HepG2 (cell line): ENCODE results near the gene COMT. TPM values are rescaled to one million over a fixed set of nuclear protein-coding genes. Genes with fewer than 3 reads are reported as not detected.

Experiments
- ATAC-seq: fragments of 200-7000 bp; cut with Tn5 transposase; 3 replicates; pipeline ENCODE4 v1.9.1; 2020; ENCODE audit warnings: mild to moderate bottlenecking, moderate library complexity
- BruUV-seq: library from RNA; stranded (reverse); fragments of 400-500 nt; replicated peaks from 2 replicates; lab custom pipeline; 2021; lab: Mats Ljungman, UMichigan
- CTCF ChIA-PET: fragments of 300-600 bp; formaldehyde crosslinking; extraction: SDS; loops from one replicate; lab custom pipeline; 2021; ENCODE audit warnings: low total read pairs, inconsistent platforms, low intra/inter-chr PET ratio; lab: Yijun Ruan, JAX
- POLR2A ChIA-PET: fragments of 350-600 bp; sonication (Branson Sonifier 250); formaldehyde crosslinking; loops from one replicate; lab custom pipeline; 2020; ENCODE audit warnings: antibody characterized with exemption, inconsistent platforms; lab: Yijun Ruan, JAX
- DNase-seq: peaks from one replicate; pipeline ENCODE4 v3.0.0-alpha.2; 2015; ENCODE audit warnings: low spot score
- FAIRE-seq: peaks from 3 replicates; lab custom pipeline; 2011; peaks lifted over from hg19 to GRCh38; lab: Jason Lieb, UNC
- H2AFZ ChIP-seq: one replicate; pipeline ENCODE4 v1.6.1; 2011; ENCODE audit warnings: low read length, inconsistent platforms
- H3K27ac ChIP-seq: fragments of 300-600 bp; 3 replicates; pipeline ENCODE4 v1.8.0; 2011; ENCODE audit warnings: mixed run types, mild to moderate bottlenecking, mixed read lengths, low read length, inconsistent platforms; ENCODE audit not compliant: insufficient read depth; ENCODE audit errors: extremely low read length
- H3K27me3 ChIP-seq, 2 experiments: fragments of 200-600 bp in 1 of 2; 2 replicates in 1 of 2; 3 replicates in 1 of 2; pipeline versions ENCODE4 v1.6.0 to v1.8.0; 2011; ENCODE audit warnings: low read length in 2 of 2, mild to moderate bottlenecking in 2 of 2, moderate library complexity in 2 of 2, inconsistent platforms in 1 of 2; ENCODE audit not compliant: insufficient read depth in 2 of 2, control insufficient read depth in 1 of 2
- H3K36me3 ChIP-seq, 2 experiments: fragments of 200-600 bp in 1 of 2; replicated peaks in 1 of 2; 2 replicates in 1 of 2; 3 replicates in 1 of 2; pipeline versions ENCODE4 v1.5.1 to v1.8.0; 2011; ENCODE audit warnings: low read length in 2 of 2, inconsistent platforms in 1 of 2; ENCODE audit not compliant: insufficient read depth in 2 of 2, control insufficient read depth in 1 of 2
- H3K4me1 ChIP-seq: 2 replicates; pipeline ENCODE4 v1.5.1; 2012; ENCODE audit warnings: low read length, inconsistent platforms; ENCODE audit not compliant: insufficient read depth
- H3K4me2 ChIP-seq: 2 replicates; pipeline ENCODE4 v1.6.0; 2011; ENCODE audit warnings: low read depth, low read length, inconsistent platforms
- H3K4me3 ChIP-seq, 3 experiments: fragments of 200-600 bp in 1 of 3; sonication (generic), shearing (Covaris generic) in 1 of 3; replicated peaks in 1 of 3; 2 replicates each; pipeline ENCODE4 v1.5.1; 2011 to 2016; ENCODE audit warnings: low read length in 3 of 3, inconsistent platforms in 2 of 3, low read depth in 2 of 3, mild to moderate bottlenecking in 2 of 3, control low read depth in 1 of 3, mixed read lengths in 1 of 3; ENCODE audit not compliant: insufficient read depth in 1 of 3
- H3K79me2 ChIP-seq: one replicate; pipeline ENCODE4 v1.6.1; 2011; ENCODE audit warnings: low read length, inconsistent platforms; ENCODE audit not compliant: insufficient read depth
- H3K9ac ChIP-seq: 2 replicates; pipeline ENCODE4 v1.6.0; 2011; ENCODE audit warnings: mild to moderate bottlenecking, low read depth, low read length, inconsistent platforms; ENCODE audit not compliant: insufficient read depth
- H3K9me3 ChIP-seq: 2 replicates; pipeline ENCODE4 v1.5.1; 2012; ENCODE audit warnings: mild to moderate bottlenecking, low read length
- H4K20me1 ChIP-seq: 2 replicates; pipeline ENCODE4 v1.6.0; 2011; ENCODE audit warnings: inconsistent platforms, mild to moderate bottlenecking, low read length, moderate library complexity; ENCODE audit not compliant: insufficient read depth
- FOXP1 ChIP-seq, 2 experiments: fragments of 450-650 bp in 1 of 2; IDR thresholded peaks; 2 replicates each; pipeline ENCODE4 v1.6.1; 2017 to 2018; ENCODE audit warnings: antibody characterized with exemption in 1 of 2
- HNF4A ChIP-seq: sonication (generic); formaldehyde crosslinking; IDR thresholded peaks from 2 replicates; pipeline ENCODE4 v1.4.0; 2020; ENCODE audit warnings: missing genetic modification reagents
- IKZF5 ChIP-seq: IDR thresholded peaks from 2 replicates; pipeline ENCODE4 v1.6.1; 2018; ENCODE audit warnings: missing genetic modification reagents, mild to moderate bottlenecking, missing compliant biosample characterization
- POLR2A ChIP-seq, 2 experiments: IDR thresholded peaks; 2 replicates each; pipeline ENCODE4 v1.6.1; 2011; ENCODE audit warnings: low read depth in 2 of 2, low read length in 2 of 2, mild to moderate bottlenecking in 1 of 2, moderate library complexity in 1 of 2; ENCODE audit not compliant: insufficient read depth in 1 of 2
- TSC22D2 ChIP-seq: sonication (generic); formaldehyde crosslinking; IDR thresholded peaks from 2 replicates; pipeline ENCODE4 v1.5.1; 2020; ENCODE audit warnings: missing genetic modification reagents, mild to moderate bottlenecking, borderline replicate concordance
- ZBTB33 ChIP-seq: sonication (generic); formaldehyde crosslinking; IDR thresholded peaks from 2 replicates; pipeline ENCODE4 v1.4.0; 2020; ENCODE audit warnings: missing genetic modification reagents
- ZNF407 ChIP-seq: sonication (generic); formaldehyde crosslinking; IDR thresholded peaks from one replicate; pipeline ENCODE4 v1.5.1; 2020; ENCODE audit warnings: mild to moderate bottlenecking, missing genetic modification reagents; ENCODE audit errors: not compliant biosample characterization
- ZNF629 ChIP-seq: sonication (generic); formaldehyde crosslinking; conservative IDR thresholded peaks from 2 replicates; pipeline ENCODE4 v1.5.0; 2020; ENCODE audit warnings: missing genetic modification reagents
- ZNF709 ChIP-seq: sonication (generic); formaldehyde crosslinking; IDR thresholded peaks from 2 replicates; pipeline ENCODE4 v1.5.0; 2020; ENCODE audit warnings: mild to moderate bottlenecking, missing genetic modification reagents
- WGBS: methylation state at CpG from one replicate; pipeline ENCODE4 v1.1.6; 2017; ENCODE audit warnings: low lambda C conversion rate; 5-methylcytosine and 5-hydroxymethylcytosine counted together
- in situ Hi-C: cut with HindIII; loops from 2 replicates; pipeline ENCODE4 v1.10.0; 2017; ENCODE audit warnings: low pct_unique_long_range_greater_than_20kb; ENCODE audit not compliant: extremely low pct_ligation_motif_present
- intact Hi-C: fragments of 100-400 bp; cut with micrococcal nuclease; formaldehyde crosslinking; loops from one replicate; pipeline ENCODE4 v1.10.0; 2022; ENCODE audit not compliant: unreplicated experiment
- polyA plus RNA-seq, 8 experiments: library from polyadenylated mRNA; depleted of rRNA in 3 of 8; stranded (reverse) in 7 of 8; unstranded in 1 of 8; fragments of >200 nt; fragmentation: Illumina TruSeq in 4 of 8; extraction: Trizol in 4 of 8; gene quantifications; 2 replicates each; pipeline versions ENCODE4 v1.2.1 to v1.2.3, GENCODE V29; 2011 to 2016; ENCODE audit warnings: low read depth in 4 of 8, missing spikeins in 1 of 8, mixed read lengths in 1 of 8; ENCODE audit not compliant: insufficient read depth in 1 of 8
- total RNA-seq, 5 experiments: library from RNA; depleted of rRNA; stranded (reverse); fragments of >200 nt; fragmentation: Illumina TruSeq; extraction: Trizol; gene quantifications; 2 replicates each; pipeline ENCODE4 v1.2.3, GENCODE V29; 2016; ENCODE audit warnings: low read depth in 1 of 5
- TF ChIP-seq, protein P1 (sequence below): IDR thresholded peaks from 2 replicates; pipeline ENCODE4 v1.6.1; 2016; ENCODE audit warnings: mild to moderate bottlenecking, missing biosample characterization, missing genetic modification reagents

Gene COMT
- total and polyA plus RNA-seq, 2 of the 13 experiments (the other 11 are each of a cell fraction or from before 2014, with no cell fraction given): 156 to 162 TPM

- TF ChIP-seq ZBTB33 (CRISPR knock-in tag) (peak; percentile 21; the same call in 1 of the 2 replicates), FOXP1 (IDR thresholded peaks at IDR 0.05) (no peak), FOXP1 (CRISPR knock-in tag; IDR thresholded peaks at IDR 0.05) (no peak), HNF4A (CRISPR knock-in tag) (0 out of 2 replicates have a peak, but pooled peaks have one; percentile 17), ZNF629 (CRISPR knock-in tag) (peak; percentile 70), TSC22D2 (CRISPR knock-in tag) (no peak)
- TF ChIP-seq, all 625 proteins: peak for 3
Observed at GRCh38 chr22:19948057-19948760, 6.6 kb downstream of the COMT start (continued).

GRCh38 chr22:19951346-19951745 is 9.8 kb downstream of the COMT start:
- H3K9me3 ChIP-seq: no peaks in the 10 kb centered on the region
- H3K79me2 ChIP-seq: peaks cover 5% of the 10 kb centered on the region
- DNase-seq (no peak), FAIRE-seq (no peak), ATAC-seq (peak; percentile 35)
- in situ Hi-C loops (no loop called here), intact Hi-C loops (no loop called here)
- POLR2A ChIA-PET: interaction anchor here (1.2 to 5.0 kb wide), 3 partner anchors 9 to 96 kb away, joined by 6 to 56 read pairs (median 12); partner anchors contain the start of genes COMT and TXNRD2
- no TSS peak for BruUV-seq
- no peaks in the 10 kb centered on the region; a peak in 1 of 5 replicates for H3K36me3 ChIP-seq
- H3K4me2 ChIP-seq: peak overlapping the region; percentile 48
- WGBS: 57% methylated on average over 13 of the region's 13 CpGs
- no peak overlapping the region for H2AFZ ChIP-seq
- H4K20me1 ChIP-seq: no peaks in the 10 kb centered on the region
- peaks cover 77% of the 10 kb centered on the region for H3K4me1 ChIP-seq
- no peak overlapping the region for H3K4me3 ChIP-seq
- CTCF ChIA-PET: no interaction called here
- H3K27ac ChIP-seq: peak overlapping the region; percentile 86
- no peaks in the 10 kb centered on the region for H3K27me3 ChIP-seq
- H3K9ac ChIP-seq: peak overlapping the region; percentile 30; the same call in 1 of the 2 replicates
- TF ChIP-seq ZNF407 (CRISPR knock-in tag) (no peak), ZNF709 (CRISPR knock-in tag) (no peak), IKZF5 (CRISPR knock-in tag) (peak; percentile 49; the same call in 1 of the 2 replicates), POLR2A (IDR thresholded peaks at IDR 0.05; ENCODE audit: insufficient read depth in 1 of 2, low read depth in 2 of 2, low read length in 2 of 2) (peak in 1 of 2 experiments; percentile 47; a peak in 1 of 4 replicates)
- TF ChIP-seq, protein P1, sequence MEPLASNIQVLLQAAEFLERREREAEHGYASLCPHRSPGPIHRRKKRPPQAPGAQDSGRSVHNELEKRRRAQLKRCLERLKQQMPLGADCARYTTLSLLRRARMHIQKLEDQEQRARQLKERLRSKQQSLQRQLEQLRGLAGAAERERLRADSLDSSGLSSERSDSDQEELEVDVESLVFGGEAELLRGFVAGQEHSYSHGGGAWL (CRISPR knock-in tag): no peak
